Fibroblast of mammary gland (primary cell): ENCODE results near the gene IL4R.

ENCODE experiments used
- DNase-seq: peaks from one replicate; pipeline ENCODE4 v3.0.0-alpha.2; 2010; ENCODE audit warnings: low read depth
- H3K4me3 ChIP-seq: 2 replicates; pipeline ENCODE4 v1.5.1; 2011; ENCODE audit warnings: low read depth, mild to moderate bottlenecking, low read length, moderate library complexity; ENCODE audit not compliant: control insufficient read depth
- CTCF ChIP-seq: conservative IDR thresholded peaks from 2 replicates; pipeline ENCODE4 v1.5.1; 2011; ENCODE audit warnings: low read depth, low read length, inconsistent platforms; ENCODE audit not compliant: control insufficient read depth, insufficient read depth

The IL4R gene

GRCh38 chr16:27333549-27333948 lies 19.8 kb downstream of the IL4R start:
- TF ChIP-seq CTCF = no peak
- DNase-seq = no peak
- H3K4me3 ChIP-seq = no peak overlapping the region

GRCh38 chr16:27334192-27334764 lies 20.5 kb downstream of the IL4R start:
- no peak for TF ChIP-seq CTCF
- no peak for DNase-seq
- no peak overlapping the region for H3K4me3 ChIP-seq

GRCh38 chr16:27334838-27335237 lies 21.1 kb downstream of the IL4R start:
- no peak overlapping the region for H3K4me3 ChIP-seq
- DNase-seq = peak; percentile 56
- no peak for TF ChIP-seq CTCF

GRCh38 chr16:27335349-27336053 lies 21.7 kb downstream of the IL4R start:
- H3K4me3 ChIP-seq = no peak overlapping the region
- peak; percentile 88 for DNase-seq
- TF ChIP-seq CTCF = no peak

GRCh38 chr16:27337024-27337423 lies 23.2 kb downstream of the IL4R start:
- DNase-seq = no peak
- H3K4me3 ChIP-seq = no peak overlapping the region
- TF ChIP-seq CTCF = no peak

GRCh38 chr16:27339180-27339579 lies 25.4 kb downstream of the IL4R start:
- no peak overlapping the region for H3K4me3 ChIP-seq
- no peak for DNase-seq
- TF ChIP-seq CTCF = no peak

- H3K4me3 ChIP-seq = no peak overlapping the region
- DNase-seq = no peak
- no peak for TF ChIP-seq CTCF
Observed at GRCh38 chr16:27340654-27341053, 26.9 kb downstream of the IL4R start.
